Prostate gland (tissue), 2 donors: Measurements from ENCODE around the gene CYP19A1. TPM values are rescaled to one million over a fixed set of nuclear protein-coding genes. Genes with fewer than 3 reads are reported as not detected.

Experiments
- DNase-seq: peaks from one replicate; pipeline ENCODE4 v3.0.0-alpha.2; 2019; ENCODE audit warnings: low spot score
- H3K27ac ChIP-seq, 2 donors: fragments of 200-600 bp; sonication (generic); 2 replicates each; pipeline ENCODE4 v1.5.1; 2017 to 2019
- H3K27me3 ChIP-seq: fragments of 200-600 bp; sonication (generic); replicated peaks from 2 replicates; pipeline ENCODE4 v1.5.1; 2019; ENCODE audit not compliant: insufficient read depth
- H3K36me3 ChIP-seq, 2 donors: fragments of 200-600 bp; sonication (generic); 1 replicate in 1 of 2; 2 replicates in 1 of 2; pipeline versions ENCODE4 v1.5.1 to v1.8.1; 2017 to 2019
- H3K4me1 ChIP-seq: fragments of 200-600 bp; sonication (generic); replicated peaks from 2 replicates; pipeline ENCODE4 v1.5.1; 2019
- H3K4me3 ChIP-seq, 2 donors: fragments of 200-600 bp; sonication (generic); 2 replicates each; pipeline ENCODE4 v1.5.1; 2017 to 2019
- H3K9me3 ChIP-seq: fragments of 200-600 bp; sonication (generic); 2 replicates; pipeline ENCODE4 v1.5.1; 2017
- CTCF ChIP-seq, 4 experiments: fragments of 200-600 bp in 2 of 4; fragments of 450-650 bp in 2 of 4; sonication (generic) in 2 of 4; IDR thresholded peaks; 1 replicate in 3 of 4; 2 replicates in 1 of 4; pipeline ENCODE4 v1.5.1; 2016 to 2019; ENCODE audit warnings: antibody characterized with exemption in 4 of 4, mild to moderate bottlenecking in 2 of 4, moderate library complexity in 2 of 4
- POLR2A ChIP-seq: fragments of 450-650 bp; IDR thresholded peaks from one replicate; pipeline ENCODE4 v1.6.1; 2016; ENCODE audit warnings: antibody characterized with exemption, mild to moderate bottlenecking
- POLR2AphosphoS5 ChIP-seq: sonication (generic); formaldehyde crosslinking; IDR thresholded peaks from one replicate; pipeline ENCODE4 v1.6.1; 2017; ENCODE audit warnings: antibody characterized with exemption
- WGBS: methylation state at CpG from one replicate; pipeline ENCODE4 v1.1.5; 2018; 5-methylcytosine and 5-hydroxymethylcytosine counted together
- intact Hi-C: fragments of 100-400 bp; cut with DNase I; formaldehyde crosslinking; loops from one replicate; pipeline ENCODE4 v1.14.2; 2022
- total RNA-seq, 2 donors: library from RNA; depleted of rRNA; stranded (reverse); fragments of >200 nt; gene quantifications; one replicate each; pipeline ENCODE4 v1.1.0, GENCODE V29; 2016

CYP19A1 gene
- total RNA-seq, 2 donors from 2014 or later = 4.4 TPM; not detected in 1

DNA sequence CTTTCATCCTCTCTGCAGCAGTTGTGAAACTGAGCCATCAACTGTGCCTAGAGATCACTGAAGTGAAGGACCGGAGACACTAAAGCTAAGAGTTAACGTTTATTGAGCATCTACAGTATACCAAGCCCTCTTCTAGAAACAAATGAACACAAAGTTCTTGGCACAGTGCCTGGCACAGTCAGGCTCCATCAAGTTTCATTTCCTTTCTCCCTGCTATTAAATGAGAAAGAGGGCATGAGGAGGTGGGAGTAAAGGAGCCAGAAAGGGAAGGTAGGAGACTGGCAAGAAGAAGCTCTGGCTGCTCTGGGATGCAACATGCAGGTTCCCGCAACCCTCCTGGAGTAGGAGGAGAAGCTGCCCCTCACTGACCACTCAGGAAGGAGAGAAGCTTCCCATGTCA, 30.6 kb downstream of the CYP19A1 start:
- TF ChIP-seq POLR2A (no peak), CTCF (IDR thresholded peaks at IDR 0.05) (no peak), POLR2AphosphoS5 (no peak)
- intact Hi-C loops = no loop called here
- Histone ChIP-seq H3K4me1 (no peaks in the 10 kb centered on the region), H3K4me3 (no peak overlapping the region), H3K27ac (no peak overlapping the region), H3K36me3 (no peaks in the 10 kb centered on the region), H3K27me3 (peaks cover 2% of the 10 kb centered on the region), H3K9me3 (no peaks in the 10 kb centered on the region)
- WGBS = 56% methylated on average over 3 of the region's 3 CpGs
- DNase-seq = no peak

DNA sequence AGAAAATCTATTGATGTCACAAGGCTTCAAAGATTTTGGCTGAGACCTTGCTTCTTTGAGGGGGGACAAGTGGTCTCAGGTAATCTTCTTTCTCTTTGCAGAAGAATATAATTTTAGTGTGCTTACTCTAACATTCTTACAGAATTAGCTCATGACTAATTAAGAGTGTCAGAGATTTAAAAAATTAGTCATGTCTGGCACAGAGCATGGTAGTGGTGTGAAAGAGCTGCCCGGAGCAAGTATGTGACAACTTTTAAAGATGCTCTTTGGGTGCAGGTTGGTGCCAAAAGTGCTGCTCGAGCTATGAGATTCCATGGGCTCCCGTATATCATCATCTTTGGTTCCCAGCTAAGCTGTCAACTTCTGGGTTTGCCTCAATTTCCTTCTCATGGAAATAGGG, 31.1 kb downstream of the CYP19A1 start:
- no peak for TF ChIP-seq POLR2A
- no peak for TF ChIP-seq CTCF (IDR thresholded peaks at IDR 0.05)
- no peak for TF ChIP-seq POLR2AphosphoS5
- Histone ChIP-seq H3K36me3 (no peaks in the 10 kb centered on the region), H3K27me3 (peaks cover 2% of the 10 kb centered on the region), H3K4me3 (no peak overlapping the region), H3K27ac (no peak overlapping the region), H3K9me3 (no peaks in the 10 kb centered on the region), H3K4me1 (no peaks in the 10 kb centered on the region)
- intact Hi-C loops = no loop called here
- DNase-seq = no peak
- WGBS = 77% methylated on average over 3 of the region's 3 CpGs

DNA sequence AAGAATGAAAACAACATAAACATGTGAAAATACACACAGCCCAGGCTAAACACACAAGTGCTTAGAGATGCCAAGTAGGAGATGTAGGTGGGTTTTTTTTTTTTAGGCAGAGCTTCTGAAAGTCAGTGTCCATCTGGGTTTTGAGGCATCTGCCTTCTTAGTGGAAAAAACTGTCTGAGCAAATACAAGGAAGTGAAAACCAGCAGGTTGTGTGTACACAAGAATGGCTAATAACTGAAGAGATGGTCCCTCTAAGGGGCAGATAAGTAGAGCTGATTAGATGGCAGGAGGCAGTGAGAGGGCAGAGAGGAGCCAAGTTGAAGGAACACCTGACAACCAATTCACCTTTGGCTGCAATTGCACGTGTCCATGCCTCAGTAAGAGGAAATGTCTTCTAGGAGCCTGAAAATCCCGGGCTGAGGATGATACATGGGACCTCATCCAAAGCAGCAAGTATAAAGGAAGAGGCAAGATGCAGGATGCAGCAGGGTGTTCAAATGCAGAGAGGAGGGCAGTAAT, 34.9 kb downstream of the CYP19A1 start:
- no peaks in the 10 kb centered on the region for H3K9me3 ChIP-seq
- TF ChIP-seq POLR2AphosphoS5 (no peak), POLR2A (no peak), CTCF (IDR thresholded peaks at IDR 0.05) (no peak)
- DNase-seq = no peak
- H3K36me3 ChIP-seq = no peaks in the 10 kb centered on the region
- no peak overlapping the region for H3K4me3 ChIP-seq
- no peaks in the 10 kb centered on the region for H3K4me1 ChIP-seq
- peaks cover 2% of the 10 kb centered on the region for H3K27me3 ChIP-seq
- intact Hi-C loops = no loop called here
- no peak overlapping the region for H3K27ac ChIP-seq
- WGBS = 50% methylated on average over 2 of the region's 2 CpGs

DNA sequence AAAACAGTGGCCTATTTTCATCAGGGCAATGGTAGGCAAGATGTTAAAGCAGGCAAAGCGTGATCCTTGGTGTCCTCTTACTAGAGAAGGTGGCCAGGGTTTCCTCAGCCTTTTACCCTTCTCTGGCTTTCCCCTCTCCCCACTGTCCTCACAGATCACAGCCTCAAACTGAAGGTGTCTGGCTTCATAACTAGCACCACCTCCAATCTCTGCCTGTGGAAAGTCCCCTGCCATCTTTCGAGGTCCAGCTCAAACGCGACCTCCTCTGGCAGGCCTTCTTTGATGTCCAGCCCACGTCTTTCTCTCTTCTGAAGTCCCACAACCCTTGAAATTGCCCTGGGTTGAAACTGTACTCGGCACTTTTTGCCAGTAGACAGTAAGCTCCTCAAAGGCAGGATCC, 35.9 kb downstream of the CYP19A1 start:
- intact Hi-C loops = no loop called here
- no peak overlapping the region for H3K27ac ChIP-seq
- no peaks in the 10 kb centered on the region for H3K9me3 ChIP-seq

More for the DNA sequence above, 35.9 kb downstream of the CYP19A1 start:
- WGBS = 77% methylated on average over 6 of the region's 6 CpGs
- Histone ChIP-seq H3K27me3 (peaks cover 2% of the 10 kb centered on the region), H3K36me3 (no peaks in the 10 kb centered on the region), H3K4me3 (no peak overlapping the region), H3K4me1 (no peaks in the 10 kb centered on the region)
- DNase-seq = no peak
- no peak for TF ChIP-seq POLR2AphosphoS5
- no peak for TF ChIP-seq POLR2A
- no peak for TF ChIP-seq CTCF (IDR thresholded peaks at IDR 0.05)
